Subcutaneous abdominal adipose tissue (tissue), 5 donors: ENCODE data around the gene EGFR.

Experiments
- H3K27ac ChIP-seq: one replicate; pipeline ENCODE4 v1.7.0; 2013; ENCODE audit warnings: low read depth, mild to moderate bottlenecking, inconsistent platforms, low read length, moderate library complexity
- H3K27me3 ChIP-seq, 5 donors: one replicate each; pipeline ENCODE4 v1.7.0; 2013; ENCODE audit warnings: low read length in 5 of 5, inconsistent platforms in 1 of 5; ENCODE audit not compliant: control insufficient read depth in 5 of 5, insufficient read depth in 4 of 5
- H3K36me3 ChIP-seq, 5 donors: one replicate each; pipeline ENCODE4 v1.7.0; 2013; ENCODE audit warnings: low read length in 5 of 5; ENCODE audit not compliant: control insufficient read depth in 5 of 5, insufficient read depth in 5 of 5
- H3K4me1 ChIP-seq, 5 donors: one replicate each; pipeline ENCODE4 v1.7.0; 2013; ENCODE audit warnings: low read length in 5 of 5, mild to moderate bottlenecking in 3 of 5, moderate library complexity in 1 of 5; ENCODE audit not compliant: control insufficient read depth in 5 of 5, insufficient read depth in 5 of 5
- H3K4me3 ChIP-seq, 5 donors: one replicate each; pipeline ENCODE4 v1.7.0; 2013; ENCODE audit warnings: low read length in 5 of 5, low read depth in 1 of 5
- H3K9ac ChIP-seq, 5 donors: one replicate each; pipeline ENCODE4 v1.7.0; 2013; ENCODE audit warnings: low read length in 5 of 5, mild to moderate bottlenecking in 4 of 5, moderate library complexity in 3 of 5
- H3K9me3 ChIP-seq, 5 donors: one replicate each; pipeline ENCODE4 v1.7.0; 2013; ENCODE audit warnings: low read length in 5 of 5; ENCODE audit not compliant: control insufficient read depth in 5 of 5
- donor health status: healthy.
- donor health status: healthy.
- donor health status: healthy.
- donor health status: healthy.
- donor health status: healthy.

The EGFR gene

GRCh38 chr7:55187701-55188491, 169.1 kb downstream of the EGFR start:
- peak overlapping the region in 1 of 5 donors; percentile 5 for H3K9ac ChIP-seq
- peaks cover 0 to 48% (median 44%) of the 10 kb centered on the region in 5 donors for H3K36me3 ChIP-seq
- peaks cover 0 to 47% (median 22%) of the 10 kb centered on the region in 5 donors for H3K4me1 ChIP-seq
- H3K27ac ChIP-seq, result no peak overlapping the region
- H3K27me3 ChIP-seq, result no peaks in the 10 kb centered on the region
- no peak overlapping the region for H3K4me3 ChIP-seq
- H3K9me3 ChIP-seq, result no peaks in the 10 kb centered on the region

DNA sequence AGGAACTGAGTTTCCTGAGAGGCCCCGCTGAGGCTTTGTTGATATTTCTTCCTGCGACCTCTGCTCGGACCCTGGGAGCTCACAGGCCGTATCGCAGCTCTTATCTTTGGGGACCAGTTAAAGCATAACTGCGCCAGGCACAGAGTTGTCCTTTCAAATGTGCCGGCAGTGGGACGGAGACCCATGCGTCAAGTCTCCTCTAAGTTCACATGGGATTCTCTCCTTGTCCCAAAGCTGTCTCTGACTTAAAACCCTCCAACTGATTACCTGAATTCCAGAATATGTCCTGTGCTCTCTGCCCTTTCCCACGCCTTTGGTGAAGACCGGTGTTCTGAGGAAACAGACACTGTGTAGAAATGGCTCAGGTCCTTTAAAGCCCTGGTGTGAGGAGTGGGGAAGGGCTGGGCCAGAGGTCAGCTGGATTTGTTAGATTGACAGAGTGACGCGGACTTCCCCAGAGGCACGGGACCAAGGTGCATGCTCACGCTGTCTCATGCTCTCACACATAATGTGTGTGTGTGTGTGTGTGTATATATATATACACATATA, 169.8 kb downstream of the EGFR start:
- H3K27ac ChIP-seq, result no peak overlapping the region
- H3K9ac ChIP-seq, result no peak overlapping the region
- H3K4me1 ChIP-seq, result peaks cover 0 to 51% (median 22%) of the 10 kb centered on the region in 5 donors
- no peaks in the 10 kb centered on the region for H3K27me3 ChIP-seq
- no peaks in the 10 kb centered on the region for H3K9me3 ChIP-seq
- H3K4me3 ChIP-seq, result no peak overlapping the region
- H3K36me3 ChIP-seq, result peaks cover 0 to 50% (median 45%) of the 10 kb centered on the region in 5 donors

DNA sequence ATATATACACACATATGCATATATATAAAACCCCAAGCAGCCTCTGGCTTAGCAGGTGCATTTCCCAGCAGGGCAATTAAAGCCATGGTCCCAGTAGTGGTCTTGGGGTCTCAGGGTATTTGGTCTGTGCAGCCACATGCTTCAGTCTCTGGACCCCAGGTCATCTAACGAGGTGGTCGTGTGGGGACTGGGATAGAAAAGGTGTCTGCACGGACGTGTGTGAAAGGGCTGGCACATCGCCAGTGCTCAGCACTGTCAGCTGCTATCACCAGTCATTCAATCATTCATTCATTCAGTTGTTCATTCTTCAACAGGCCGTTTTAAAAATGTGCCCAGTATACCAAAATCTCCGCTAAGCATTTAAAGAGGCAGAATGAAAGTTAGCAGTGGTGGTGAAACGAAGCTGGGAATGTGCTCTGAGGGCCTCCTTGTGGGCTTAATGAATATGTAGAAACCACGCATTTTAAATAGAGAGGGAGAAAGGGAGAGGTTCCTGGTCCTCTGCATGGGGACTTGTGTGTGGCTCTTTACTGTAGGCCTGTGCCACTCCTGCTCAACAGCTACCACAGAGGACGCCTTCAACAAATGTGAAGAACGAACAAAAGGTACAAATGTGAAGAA, 170.4 kb downstream of the EGFR start:
- H3K27ac ChIP-seq, result no peak overlapping the region
- H3K9ac ChIP-seq, result no peak overlapping the region

GRCh38 chr7:55189878-55190436, 171.1 kb downstream of the EGFR start:
- no peaks in the 10 kb centered on the region for H3K27me3 ChIP-seq
- H3K27ac ChIP-seq, result no peak overlapping the region
- H3K4me1 ChIP-seq, result peaks cover 0 to 51% (median 22%) of the 10 kb centered on the region in 5 donors
- no peak overlapping the region for H3K4me3 ChIP-seq
- no peak overlapping the region for H3K9ac ChIP-seq
- H3K36me3 ChIP-seq, result peaks cover 0 to 47% (median 34%) of the 10 kb centered on the region in 5 donors
- H3K9me3 ChIP-seq, result no peaks in the 10 kb centered on the region

More for the DNA sequence above, 170.4 kb downstream of the EGFR start:
- Histone ChIP-seq H3K4me1 (peaks cover 0 to 51% (median 22%) of the 10 kb centered on the region in 5 donors), H3K27me3 (no peaks in the 10 kb centered on the region), H3K36me3 (peaks cover 0 to 44% (median 39%) of the 10 kb centered on the region in 5 donors), H3K9me3 (no peaks in the 10 kb centered on the region), H3K4me3 (no peak overlapping the region)

GRCh38 chr7:55190511-55191160, 171.8 kb downstream of the EGFR start:
- no peak overlapping the region for H3K27ac ChIP-seq
- no peak overlapping the region for H3K9ac ChIP-seq
- H3K36me3 ChIP-seq, result peaks cover under 1 to 43% (median 34%) of the 10 kb centered on the region in 5 donors
- peaks cover 0 to 51% (median 22%) of the 10 kb centered on the region in 5 donors for H3K4me1 ChIP-seq
- no peaks in the 10 kb centered on the region for H3K27me3 ChIP-seq
- H3K4me3 ChIP-seq, result no peak overlapping the region
- no peaks in the 10 kb centered on the region for H3K9me3 ChIP-seq

- Histone ChIP-seq H3K9me3 (no peaks in the 10 kb centered on the region), H3K4me3 (no peak overlapping the region), H3K27me3 (no peaks in the 10 kb centered on the region), H3K4me1 (peaks cover 0 to 51% (median 22%) of the 10 kb centered on the region in 5 donors), H3K9ac (no peak overlapping the region), H3K36me3 (peaks cover 2 to 38% (median 28%) of the 10 kb centered on the region in 5 donors), H3K27ac (no peak overlapping the region)
These were observed 172.5 kb downstream of the EGFR start for GRCh38 chr7:55191161-55191925.

- H3K4me1 ChIP-seq, result peaks cover 0 to 48% (median 17%) of the 10 kb centered on the region in 5 donors
- no peaks in the 10 kb centered on the region for H3K9me3 ChIP-seq
- H3K27ac ChIP-seq, result peak overlapping the region; percentile 34
- H3K27me3 ChIP-seq, result no peaks in the 10 kb centered on the region
- H3K4me3 ChIP-seq, result no peak overlapping the region
- H3K9ac ChIP-seq, result no peak overlapping the region
- H3K36me3 ChIP-seq, result peaks cover 2 to 33% (median 22%) of the 10 kb centered on the region in 5 donors
These were observed 173.3 kb downstream of the EGFR start for GRCh38 chr7:55191926-55192692.

DNA sequence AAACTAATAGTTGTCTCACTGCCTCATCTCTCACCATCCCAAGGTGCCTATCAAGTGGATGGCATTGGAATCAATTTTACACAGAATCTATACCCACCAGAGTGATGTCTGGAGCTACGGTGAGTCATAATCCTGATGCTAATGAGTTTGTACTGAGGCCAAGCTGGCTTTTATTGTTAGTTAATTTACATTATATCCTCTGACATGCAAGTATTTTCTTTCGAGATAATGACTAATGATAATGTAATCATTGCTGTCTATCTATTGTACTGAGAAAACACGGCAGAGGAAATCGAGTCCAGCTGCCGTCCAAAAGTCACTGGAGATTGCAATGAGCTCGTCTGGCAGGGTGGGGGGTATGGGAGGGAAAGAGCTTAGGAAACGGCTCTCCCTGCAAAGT, 173.9 kb downstream of the EGFR start:
- no peak overlapping the region for H3K9ac ChIP-seq
- H3K4me3 ChIP-seq, result no peak overlapping the region
- H3K4me1 ChIP-seq, result peaks cover 0 to 42% (median 11%) of the 10 kb centered on the region in 5 donors
- H3K9me3 ChIP-seq, result no peaks in the 10 kb centered on the region
- peaks cover 2 to 30% (median 19%) of the 10 kb centered on the region in 5 donors for H3K36me3 ChIP-seq
- peak overlapping the region; percentile 34 for H3K27ac ChIP-seq
- no peaks in the 10 kb centered on the region for H3K27me3 ChIP-seq
